Medulla oblongata (tissue), 1 donor: Measurements from ENCODE around the gene THG1L.

Source experiments
- DNase-seq: peaks from one replicate; pipeline ENCODE4 v3.0.0-alpha.2; 2015; ENCODE audit errors: extremely low spot score

Gene THG1L

GRCh38 chr5:157758706-157759105, 27.5 kb downstream of the THG1L start:
- no peak for DNase-seq

- DNase-seq, result peak; percentile 69
Observed at GRCh38 chr5:157761690-157762621, 30.7 kb downstream of the THG1L start.

DNA sequence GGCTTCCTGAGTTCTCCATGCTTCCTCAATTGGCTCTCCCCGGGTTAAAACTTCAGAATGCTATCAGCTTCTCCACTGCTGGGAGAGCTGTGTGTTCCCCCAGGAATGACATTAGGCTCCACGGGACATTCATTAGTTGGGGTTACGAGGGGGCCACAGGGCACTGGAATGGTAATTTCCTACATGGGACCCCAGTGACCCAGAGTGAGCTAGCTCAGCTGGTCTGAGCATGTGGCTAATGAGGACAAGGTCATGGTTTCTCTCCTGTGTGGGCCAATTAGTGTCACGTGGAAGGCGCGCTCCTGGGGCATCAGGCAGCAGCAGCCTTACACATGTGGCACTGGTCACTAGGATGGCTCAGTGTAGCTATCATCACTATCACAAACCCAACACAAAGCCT, 33.3 kb downstream of the THG1L start:
- DNase-seq, result no peak

GRCh38 chr5:157766442-157766841, 35.2 kb downstream of the THG1L start:
- no peak for DNase-seq

DNA sequence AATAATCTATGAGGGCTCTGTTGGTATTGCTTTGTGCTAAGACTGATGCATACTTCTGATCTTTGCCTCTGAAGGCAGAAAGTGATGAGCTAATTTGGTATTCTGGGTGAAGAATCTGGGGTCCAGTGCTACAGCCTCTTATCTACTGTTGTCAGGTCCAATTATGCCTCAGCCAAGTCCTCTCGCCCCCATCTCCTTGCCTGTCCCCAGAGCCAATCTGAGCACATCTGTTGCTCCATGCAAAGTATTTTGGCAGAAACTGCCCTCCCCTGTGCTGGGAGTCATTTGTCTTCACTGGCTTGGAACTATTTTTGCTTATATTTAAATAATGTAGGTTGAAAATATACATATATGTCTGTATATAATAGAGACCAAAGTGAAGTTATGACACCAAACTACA, 35.7 kb downstream of the THG1L start:
- DNase-seq, result no peak

DNA sequence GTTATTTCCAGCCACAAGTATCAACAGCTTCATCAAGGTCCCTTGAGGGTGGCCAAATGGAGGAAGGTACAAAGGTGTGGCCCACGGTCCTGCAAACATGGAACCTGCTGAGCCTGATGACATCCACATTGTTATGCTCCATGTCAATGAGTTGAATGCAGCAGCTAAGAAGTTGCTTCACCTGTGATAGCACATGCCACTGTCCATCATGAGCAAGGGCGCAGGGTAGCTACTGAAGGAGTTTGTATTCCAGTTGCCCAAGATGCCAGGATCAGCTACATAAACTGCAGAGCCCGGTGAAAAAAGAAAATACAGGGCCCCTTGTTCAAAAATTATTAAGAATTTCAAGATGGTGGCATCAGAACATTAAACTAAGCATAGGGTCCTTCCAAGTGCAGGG, 36.5 kb downstream of the THG1L start:
- no peak for DNase-seq

GRCh38 chr5:157770665-157771064, 39.4 kb downstream of the THG1L start:
- DNase-seq, result no peak

DNA sequence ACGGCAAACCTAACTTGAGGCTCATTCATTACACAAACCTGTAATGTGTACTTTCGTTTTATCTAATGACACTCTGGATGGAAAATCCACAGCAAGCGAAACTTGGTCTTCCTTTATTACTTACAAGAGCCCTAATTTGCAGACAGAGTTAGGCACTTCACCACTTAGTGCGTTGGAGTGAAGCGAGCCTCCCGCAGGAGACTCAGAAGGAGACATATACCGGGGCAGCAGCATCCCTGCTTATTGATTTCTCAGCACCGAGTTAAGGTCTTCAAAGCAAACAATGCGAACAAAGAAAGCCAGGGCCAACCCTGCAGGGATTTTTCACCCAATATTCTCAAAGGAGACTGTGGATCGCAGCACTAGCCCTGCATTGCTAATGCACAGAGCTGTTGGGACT, 40.9 kb downstream of the THG1L start:
- no peak for DNase-seq

- DNase-seq, result no peak
Observed at GRCh38 chr5:157778121-157778805, 47.0 kb downstream of the THG1L start.

DNA sequence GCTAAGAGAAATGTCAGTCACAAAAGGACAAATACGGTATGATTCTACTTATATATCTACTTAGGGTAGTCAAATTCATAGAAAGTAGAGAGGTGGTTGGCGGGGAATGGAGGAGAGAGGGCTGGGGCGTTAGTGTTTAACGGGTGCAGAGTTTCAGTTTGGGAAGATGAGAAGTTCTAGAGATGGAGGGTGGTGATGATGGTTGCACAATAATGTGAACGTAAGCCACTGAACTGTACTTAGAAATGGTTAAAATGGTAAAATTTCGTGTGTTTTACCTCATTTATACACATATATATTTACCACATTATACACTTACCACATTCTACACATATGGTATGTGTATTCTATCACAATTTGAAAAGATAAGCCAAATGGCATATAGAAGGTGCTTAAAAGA, 48.0 kb downstream of the THG1L start:
- DNase-seq, result no peak

GRCh38 chr5:157785801-157786200, 54.6 kb downstream of the THG1L start:
- DNase-seq, result no peak
